Endothelial cell of umbilical vein (primary cell): ENCODE measurements around the gene COL5A1. TPM values are rescaled to one million over a fixed set of nuclear protein-coding genes. Genes with fewer than 3 reads are reported as not detected.
A peak's percentile ranks its signal among the peaks of the same experiment; 100 is the strongest.

Experiments used
- BruUV-seq: library from RNA; stranded (reverse); fragments of 400-500 nt; replicated peaks from 2 replicates; lab custom pipeline; 2021; lab: Mats Ljungman, UMichigan
- CTCF ChIA-PET: fragments of 300-600, 350-600 bp; sonication (Branson Sonifier 250); formaldehyde crosslinking; loops from one replicate; lab custom pipeline; 2021; ENCODE audit warnings: antibody characterized with exemption, inconsistent platforms; lab: Charles Lee
- POLR2A ChIA-PET: fragments of 300-600, 350-600 bp; sonication (Branson Sonifier 250); formaldehyde crosslinking; loops from one replicate; lab custom pipeline; 2021; ENCODE audit warnings: antibody characterized with exemption, inconsistent platforms; lab: Charles Lee
- DNase-seq: peaks from one replicate; pipeline ENCODE4 v3.0.0-alpha.2; 2011; ENCODE audit warnings: low read depth, low spot score
- FAIRE-seq: peaks from 2 replicates; lab custom pipeline; 2011; peaks lifted over from hg19 to GRCh38; lab: Jason Lieb, UNC
- H2AFZ ChIP-seq: 2 replicates; pipeline ENCODE4 v1.6.0; 2012; ENCODE audit warnings: low read depth, low read length, control low read depth, inconsistent platforms
- H3K27ac ChIP-seq: 2 replicates; pipeline ENCODE4 v1.5.1; 2011; ENCODE audit warnings: low read depth, mild to moderate bottlenecking, control low read depth, low read length, moderate library complexity; ENCODE audit not compliant: insufficient read depth
- H3K27me3 ChIP-seq, 2 experiments: 2 replicates each; pipeline versions ENCODE4 v1.6.0 to v1.6.1; 2011; ENCODE audit warnings: low read length in 2 of 2, mixed read lengths in 1 of 2; ENCODE audit not compliant: control insufficient read depth in 2 of 2, insufficient read depth in 2 of 2
- H3K36me3 ChIP-seq, 2 experiments: 2 replicates in 1 of 2; 3 replicates in 1 of 2; pipeline ENCODE4 v1.5.1; 2011; ENCODE audit warnings: low read length in 2 of 2, mild to moderate bottlenecking in 1 of 2, moderate library complexity in 1 of 2; ENCODE audit not compliant: control insufficient read depth in 2 of 2, insufficient read depth in 2 of 2; ENCODE audit errors: extremely low read depth in 1 of 2
- H3K4me1 ChIP-seq: 3 replicates; pipeline ENCODE4 v1.5.1; 2011; ENCODE audit warnings: mild to moderate bottlenecking, low read length; ENCODE audit not compliant: control insufficient read depth, insufficient read depth; ENCODE audit errors: extremely low read depth
- H3K4me2 ChIP-seq: 2 replicates; pipeline ENCODE4 v1.6.1; 2011; ENCODE audit warnings: low read length, control low read depth, mixed read lengths; ENCODE audit not compliant: insufficient read depth
- H3K4me3 ChIP-seq, 3 experiments: fragments of 200-600 bp in 1 of 3; sonication (generic), shearing (Covaris generic) in 1 of 3; replicated peaks in 1 of 3; 2 replicates each; pipeline ENCODE4 v1.5.1; 2011 to 2016; ENCODE audit warnings: control low read depth in 3 of 3, low read length in 3 of 3, mild to moderate bottlenecking in 2 of 3, inconsistent platforms in 1 of 3, low read depth in 1 of 3, moderate library complexity in 1 of 3; ENCODE audit not compliant: insufficient read depth in 1 of 3
- H3K79me2 ChIP-seq: 2 replicates; pipeline ENCODE4 v1.6.0; 2012; ENCODE audit warnings: low read length, inconsistent platforms; ENCODE audit not compliant: control insufficient read depth, insufficient read depth
- H3K9ac ChIP-seq: replicated peaks from 2 replicates; pipeline ENCODE3; 2011; ENCODE audit warnings: low read length, control low read depth; ENCODE audit not compliant: insufficient read depth; ENCODE audit errors: extremely low read depth
- H3K9me1 ChIP-seq: replicated peaks from 3 replicates; pipeline ENCODE4 v1.6.0; 2011; ENCODE audit warnings: mild to moderate bottlenecking, low read length; ENCODE audit not compliant: control insufficient read depth, insufficient read depth; ENCODE audit errors: extremely low read depth
- H3K9me3 ChIP-seq: replicated peaks from 2 replicates; pipeline ENCODE4 v1.5.1; 2012; ENCODE audit warnings: low read length, inconsistent platforms; ENCODE audit not compliant: control insufficient read depth, insufficient read depth
- H4K20me1 ChIP-seq: replicated peaks from 2 replicates; pipeline ENCODE3; 2011; ENCODE audit warnings: mild to moderate bottlenecking, low read length; ENCODE audit not compliant: control insufficient read depth, insufficient read depth; ENCODE audit errors: extremely low read depth
- EZH2 ChIP-seq: IDR thresholded peaks from 2 replicates; pipeline ENCODE4 v1.6.1; 2012; ENCODE audit warnings: borderline replicate concordance, low read depth, mild to moderate bottlenecking, moderate library complexity, low read length, inconsistent platforms; ENCODE audit not compliant: severe bottlenecking
- FOS ChIP-seq: IDR thresholded peaks from 2 replicates; pipeline ENCODE4 v1.6.1; 2011; ENCODE audit warnings: mild to moderate bottlenecking, low read length, moderate library complexity, borderline replicate concordance; ENCODE audit not compliant: insufficient read depth
- GATA2 ChIP-seq: IDR thresholded peaks from 2 replicates; pipeline ENCODE4 v1.7.0; 2011; ENCODE audit warnings: low read depth, mild to moderate bottlenecking, moderate library complexity, mixed read lengths, low read length; ENCODE audit not compliant: insufficient read length, insufficient read depth
- JUN ChIP-seq: IDR thresholded peaks from 2 replicates; pipeline ENCODE4 v1.6.1; 2011; ENCODE audit warnings: borderline replicate concordance, low read depth; ENCODE audit not compliant: insufficient read length, insufficient read depth
- MYC ChIP-seq: IDR thresholded peaks from one replicate; pipeline ENCODE4 v1.6.1; 2011; ENCODE audit warnings: mild to moderate bottlenecking, low read depth, low read length
- POLR2A ChIP-seq: IDR thresholded peaks from 2 replicates; pipeline ENCODE4 v1.6.1; 2012; ENCODE audit warnings: low read depth, mild to moderate bottlenecking, control low read depth, low read length
- POLR2AphosphoS5 ChIP-seq: IDR thresholded peaks from 2 replicates; pipeline ENCODE4 v1.6.1; 2012; ENCODE audit warnings: low read depth, mild to moderate bottlenecking, control low read depth, low read length, moderate library complexity; ENCODE audit not compliant: insufficient read depth
- dilution Hi-C: fragments of 300-500 bp; cut with MboI; formaldehyde crosslinking; loops from one replicate; pipeline ENCODE4 v1.15.0; 2019; ENCODE audit warnings: low sequenced_read_pairs; ENCODE audit not compliant: extremely low pct_ligation_motif_present
- intact Hi-C: fragments of 100-400 bp; cut with micrococcal nuclease; formaldehyde crosslinking; loops from one replicate; pipeline ENCODE4 v1.10.0; 2022
- polyA plus RNA-seq, 4 experiments: library from polyadenylated mRNA; depleted of rRNA in 3 of 4; stranded (reverse) in 3 of 4; unstranded in 1 of 4; fragments of >200 nt; gene quantifications; 2 replicates each; pipeline versions ENCODE4 v1.2.1 to v1.2.3, GENCODE V29; 2011 to 2012; ENCODE audit warnings: missing spikeins in 1 of 4
- total RNA-seq: library from RNA; stranded (reverse); gene quantifications from 2 replicates; pipeline ENCODE4 v1.2.3, GENCODE V29; 2021
- TF ChIP-seq, protein P1 (sequence below): IDR thresholded peaks from 2 replicates; pipeline ENCODE4 v1.6.1; 2011; ENCODE audit not compliant: insufficient read depth, insufficient read length
- TF ChIP-seq, protein P2 (sequence below), 2 donors: IDR thresholded peaks; 1 replicate in 1 of 2; 2 replicates in 1 of 2; pipeline ENCODE4 v1.5.1; 2011; ENCODE audit warnings: low read length in 2 of 2, mild to moderate bottlenecking in 2 of 2, moderate library complexity in 2 of 2, control low read depth in 1 of 2, inconsistent platforms in 1 of 2, low read depth in 1 of 2; ENCODE audit not compliant: insufficient read depth in 1 of 2; ENCODE audit errors: extremely low read depth in 1 of 2

Gene COL5A1
- total and polyA plus RNA-seq, 2 donors (not counting 3 experiments of a cell fraction or from before 2014, with no cell fraction given) = 97.4 to 175 TPM

DNA sequence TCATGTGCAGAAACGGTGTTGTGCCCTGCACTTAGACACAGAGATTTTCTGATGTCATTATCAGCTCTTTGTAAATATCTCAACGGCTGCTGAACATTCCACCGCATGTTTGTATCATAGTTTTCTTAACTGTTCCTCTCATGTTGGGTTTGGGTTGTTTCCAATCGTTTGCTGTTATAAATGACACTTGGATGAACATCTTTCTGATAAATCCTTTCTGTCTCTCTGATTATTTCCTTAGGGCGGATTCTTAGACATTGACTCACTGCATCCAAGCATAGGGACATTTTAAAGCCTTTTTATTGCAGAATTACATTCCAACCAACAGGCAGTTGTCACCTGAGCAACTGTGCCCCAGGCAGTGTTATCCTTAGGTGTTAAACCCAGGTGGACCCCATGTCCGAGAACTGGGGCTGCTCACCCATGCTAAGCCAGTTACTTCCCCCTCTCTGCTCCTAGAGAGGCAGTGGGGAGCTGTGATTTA is 28.5 kb downstream of the COL5A1 start:
- H3K36me3 ChIP-seq = no peaks in the 10 kb centered on the region
- no peak overlapping the region for H3K4me2 ChIP-seq
- H3K4me1 ChIP-seq = peaks cover 15% of the 10 kb centered on the region
- DNase-seq (peak; percentile 26), FAIRE-seq (peak; percentile 81)
- no peak overlapping the region for H3K9ac ChIP-seq
- POLR2A ChIA-PET = no interaction called here
- no peak overlapping the region for H2AFZ ChIP-seq
- dilution Hi-C loops (no loop called here), intact Hi-C loops (no loop called here)
- no peaks in the 10 kb centered on the region for H4K20me1 ChIP-seq
- H3K27me3 ChIP-seq = no peaks in the 10 kb centered on the region
- no peaks in the 10 kb centered on the region for H3K9me3 ChIP-seq
- CTCF ChIA-PET = interaction anchor here (1.1 to 2.3 kb wide), 5 partner anchors 10 to 221 kb away, joined by 4 to 11 read pairs (median 7); no protein-coding TSS in a partner anchor
- BruUV-seq = no TSS peak
- H3K9me1 ChIP-seq = no peaks in the 10 kb centered on the region
- H3K4me3 ChIP-seq = no peak overlapping the region
- no peak overlapping the region for H3K27ac ChIP-seq
- peaks cover 5% of the 10 kb centered on the region for H3K79me2 ChIP-seq
- TF ChIP-seq, protein P1, sequence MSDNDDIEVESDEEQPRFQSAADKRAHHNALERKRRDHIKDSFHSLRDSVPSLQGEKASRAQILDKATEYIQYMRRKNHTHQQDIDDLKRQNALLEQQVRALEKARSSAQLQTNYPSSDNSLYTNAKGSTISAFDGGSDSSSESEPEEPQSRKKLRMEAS = no peak
- TF ChIP-seq FOS (peak; percentile 39), POLR2AphosphoS5 (no peak), EZH2 (no peak), POLR2A (no peak), MYC (no peak), JUN (no peak), GATA2 (peak; percentile 37)

DNA sequence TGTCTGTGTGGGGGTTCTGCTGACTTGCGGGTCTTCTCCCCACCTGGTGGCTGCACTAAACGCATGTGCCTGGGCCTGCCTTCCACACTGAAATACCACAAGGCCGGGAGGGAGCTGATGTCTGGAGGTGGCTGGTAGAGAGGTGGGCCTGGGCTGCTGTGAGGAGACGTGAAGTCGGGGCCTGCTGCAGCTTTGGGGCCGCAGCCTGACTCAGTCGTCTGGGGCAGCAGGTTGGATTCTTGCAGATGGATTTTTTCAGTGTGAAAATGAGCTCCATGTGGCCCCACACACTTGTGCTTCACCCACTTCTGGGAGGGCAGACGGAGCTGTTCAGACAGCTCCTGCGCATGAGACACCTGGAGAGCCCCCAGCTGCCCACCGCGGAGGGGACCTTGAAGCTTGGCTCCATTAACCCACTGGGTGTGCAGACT is 29.3 kb downstream of the COL5A1 start:
- no peak overlapping the region for H3K27ac ChIP-seq
- H3K36me3 ChIP-seq = no peaks in the 10 kb centered on the region
- no peak for FAIRE-seq
- TF ChIP-seq JUN (no peak), GATA2 (no peak), FOS (no peak), POLR2A (no peak), MYC (no peak), EZH2 (no peak), POLR2AphosphoS5 (no peak)
- TF ChIP-seq, protein P2, sequence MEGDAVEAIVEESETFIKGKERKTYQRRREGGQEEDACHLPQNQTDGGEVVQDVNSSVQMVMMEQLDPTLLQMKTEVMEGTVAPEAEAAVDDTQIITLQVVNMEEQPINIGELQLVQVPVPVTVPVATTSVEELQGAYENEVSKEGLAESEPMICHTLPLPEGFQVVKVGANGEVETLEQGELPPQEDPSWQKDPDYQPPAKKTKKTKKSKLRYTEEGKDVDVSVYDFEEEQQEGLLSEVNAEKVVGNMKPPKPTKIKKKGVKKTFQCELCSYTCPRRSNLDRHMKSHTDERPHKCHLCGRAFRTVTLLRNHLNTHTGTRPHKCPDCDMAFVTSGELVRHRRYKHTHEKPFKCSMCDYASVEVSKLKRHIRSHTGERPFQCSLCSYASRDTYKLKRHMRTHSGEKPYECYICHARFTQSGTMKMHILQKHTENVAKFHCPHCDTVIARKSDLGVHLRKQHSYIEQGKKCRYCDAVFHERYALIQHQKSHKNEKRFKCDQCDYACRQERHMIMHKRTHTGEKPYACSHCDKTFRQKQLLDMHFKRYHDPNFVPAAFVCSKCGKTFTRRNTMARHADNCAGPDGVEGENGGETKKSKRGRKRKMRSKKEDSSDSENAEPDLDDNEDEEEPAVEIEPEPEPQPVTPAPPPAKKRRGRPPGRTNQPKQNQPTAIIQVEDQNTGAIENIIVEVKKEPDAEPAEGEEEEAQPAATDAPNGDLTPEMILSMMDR (IDR thresholded peaks at IDR 0.05; ENCODE audit: extremely low read depth in 1 of 2, insufficient read depth in 1 of 2, low read depth in 1 of 2, low read length in 2 of 2) = no peak
- TF ChIP-seq, protein P1 = no peak
- H3K79me2 ChIP-seq = peaks cover 10% of the 10 kb centered on the region
- no peaks in the 10 kb centered on the region for H3K9me3 ChIP-seq
- intact Hi-C loops (no loop called here), dilution Hi-C loops (no loop called here)
- H3K27me3 ChIP-seq = no peaks in the 10 kb centered on the region
- ChIA-PET POLR2A (no interaction called here), CTCF (interaction anchor here (1.1 to 2.3 kb wide), 5 partner anchors 11 to 222 kb away, joined by 4 to 11 read pairs (median 7); no protein-coding TSS in a partner anchor)
- BruUV-seq = no TSS peak
- H3K4me2 ChIP-seq = no peak overlapping the region
- H3K9me1 ChIP-seq = no peaks in the 10 kb centered on the region
- peaks cover 18% of the 10 kb centered on the region for H3K4me1 ChIP-seq
- H3K4me3 ChIP-seq = no peak overlapping the region
- no peak overlapping the region for H3K9ac ChIP-seq
- no peak for DNase-seq
- H2AFZ ChIP-seq = no peak overlapping the region
- H4K20me1 ChIP-seq = no peaks in the 10 kb centered on the region
